ENCODE measurements around the gene PSMC1.

Gene PSMC1

DNA sequence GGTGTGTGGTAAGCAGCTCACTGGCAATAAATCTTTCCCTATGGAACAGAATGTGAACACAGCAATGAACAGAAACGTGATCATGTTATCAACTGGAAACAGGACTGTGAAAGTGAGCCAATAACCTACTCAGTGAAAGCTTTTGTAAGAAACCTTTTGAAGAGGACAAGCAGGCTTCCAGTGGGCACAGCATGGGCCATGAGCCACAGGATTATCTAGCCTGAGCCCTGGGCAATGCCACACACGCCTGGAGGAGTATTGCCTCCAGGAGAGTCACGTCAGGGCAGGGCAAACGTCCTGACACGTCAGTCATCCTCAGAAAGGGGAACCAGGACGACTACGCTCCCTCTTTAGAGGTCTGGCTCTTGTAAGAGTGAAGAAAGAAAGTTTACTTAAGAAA is 43.1 kb downstream of the PSMC1 start:
- DNase-seq (no peak), ATAC-seq (replicated peaks) (no peak)
- peaks cover 57% of the 10 kb centered on the region for H3K36me3 Mint-ChIP-seq (ENCODE audit: insufficient read depth)
- no peaks in the 10 kb centered on the region for H3K9me3 Mint-ChIP-seq
- peaks cover 0 to 15% of the 10 kb centered on the region in 2 donors for H3K4me1 Mint-ChIP-seq (ENCODE audit: low read depth in 2 of 2)
- H3K4me3 Mint-ChIP-seq, result no peak overlapping the region
- H3K27me3 Mint-ChIP-seq, result no peaks in the 10 kb centered on the region
- H3K27ac Mint-ChIP-seq, result peak overlapping the region in 1 of 2 donors; percentile 63

GRCh38 chr14:90300611-90301047 is 44.3 kb downstream of the PSMC1 start:
- ATAC-seq (replicated peaks) (no peak), DNase-seq (no peak)
- H3K4me1 Mint-ChIP-seq (ENCODE audit: low read depth in 2 of 2), result peaks cover 0 to 15% of the 10 kb centered on the region in 2 donors
- H3K27me3 Mint-ChIP-seq, result no peaks in the 10 kb centered on the region
- H3K27ac Mint-ChIP-seq, result peak overlapping the region; percentile 55 to 75
- no peaks in the 10 kb centered on the region for H3K9me3 Mint-ChIP-seq
- peaks cover 58% of the 10 kb centered on the region for H3K36me3 Mint-ChIP-seq (ENCODE audit: insufficient read depth)
- H3K4me3 Mint-ChIP-seq, result no peak overlapping the region

- Mint-ChIP-seq H3K36me3 (ENCODE audit: insufficient read depth) (peaks cover 56% of the 10 kb centered on the region), H3K27ac (peak overlapping the region; percentile 55 to 75), H3K4me3 (no peak overlapping the region), H3K4me1 (ENCODE audit: low read depth in 2 of 2) (peaks cover 0 to 15% of the 10 kb centered on the region in 2 donors), H3K27me3 (no peaks in the 10 kb centered on the region), H3K9me3 (no peaks in the 10 kb centered on the region)
- DNase-seq, result no peak
- no peak for ATAC-seq (replicated peaks)
Observed at GRCh38 chr14:90301122-90301521, 44.8 kb downstream of the PSMC1 start.

DNA sequence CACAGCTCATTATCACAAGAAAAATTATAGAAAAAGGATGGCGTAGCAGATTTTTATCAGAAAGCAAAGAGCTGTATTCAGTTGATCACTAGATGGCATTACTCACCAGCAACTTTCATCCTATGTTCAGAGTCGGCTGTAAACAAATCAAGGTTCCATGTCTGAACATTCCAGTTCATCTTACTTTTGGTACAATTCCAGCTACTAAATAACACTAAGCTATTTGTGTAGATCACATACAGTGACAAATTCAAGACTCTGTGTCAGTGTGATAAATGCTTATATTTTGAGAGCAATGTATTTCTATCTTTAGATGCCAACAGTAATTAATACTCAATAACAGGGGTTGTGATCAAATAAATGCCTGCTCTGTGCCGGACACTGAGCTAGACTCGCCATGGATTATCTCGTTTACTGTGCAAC is 45.3 kb downstream of the PSMC1 start:
- Mint-ChIP-seq H3K36me3 (ENCODE audit: insufficient read depth) (peaks cover 53% of the 10 kb centered on the region), H3K27me3 (no peaks in the 10 kb centered on the region), H3K9me3 (no peaks in the 10 kb centered on the region), H3K27ac (peak overlapping the region in 1 of 2 donors; percentile 55), H3K4me3 (no peak overlapping the region), H3K4me1 (ENCODE audit: low read depth in 2 of 2) (peaks cover 0 to 15% of the 10 kb centered on the region in 2 donors)
- ATAC-seq (replicated peaks), result no peak
- no peak for DNase-seq

DNA sequence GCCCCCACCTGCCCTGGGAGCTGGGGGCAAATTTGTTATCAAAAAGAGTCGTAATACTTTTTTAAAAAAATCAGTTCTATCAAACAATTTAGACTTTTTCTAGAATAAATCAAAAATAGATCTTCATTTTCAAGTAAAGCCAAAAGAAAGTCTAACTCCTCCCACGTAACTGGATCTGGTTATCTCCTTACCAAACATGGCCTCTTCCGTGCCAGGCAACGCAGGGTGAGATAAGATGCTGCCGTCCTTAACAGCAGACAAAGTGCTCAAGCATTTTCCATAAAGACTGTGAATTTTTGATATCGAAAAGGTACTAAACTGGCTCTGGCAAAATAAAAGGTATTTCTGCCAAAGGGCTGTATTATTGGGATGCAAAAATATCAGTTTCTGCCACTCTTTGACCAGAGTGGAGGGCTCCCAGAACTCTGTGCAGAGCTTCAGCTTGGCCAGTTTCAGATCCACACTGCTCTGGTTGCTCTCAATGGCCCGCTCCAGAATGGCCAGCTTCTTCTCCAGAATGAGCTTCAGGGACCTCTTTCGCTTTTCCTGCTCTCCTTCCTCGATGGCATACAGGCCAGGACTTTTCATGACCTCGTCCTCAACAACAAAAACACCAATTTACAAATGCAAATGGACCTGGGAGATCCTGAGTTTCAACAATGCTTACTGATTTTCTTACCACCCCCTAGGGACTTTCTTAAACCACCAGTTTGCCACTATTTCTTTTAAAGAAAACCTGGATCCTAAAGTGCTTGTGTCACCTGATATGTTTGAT is 46.4 kb downstream of the PSMC1 start:
- H3K36me3 Mint-ChIP-seq (ENCODE audit: insufficient read depth), result peaks cover 44% of the 10 kb centered on the region
- no peaks in the 10 kb centered on the region for H3K27me3 Mint-ChIP-seq
- H3K4me1 Mint-ChIP-seq (ENCODE audit: low read depth in 2 of 2), result peaks cover 0 to 15% of the 10 kb centered on the region in 2 donors
- peak overlapping the region in 1 of 2 donors; percentile 63 for H3K27ac Mint-ChIP-seq
- no peaks in the 10 kb centered on the region for H3K9me3 Mint-ChIP-seq
- no peak overlapping the region for H3K4me3 Mint-ChIP-seq
- DNase-seq, result no peak
- no peak for ATAC-seq (replicated peaks)

DNA sequence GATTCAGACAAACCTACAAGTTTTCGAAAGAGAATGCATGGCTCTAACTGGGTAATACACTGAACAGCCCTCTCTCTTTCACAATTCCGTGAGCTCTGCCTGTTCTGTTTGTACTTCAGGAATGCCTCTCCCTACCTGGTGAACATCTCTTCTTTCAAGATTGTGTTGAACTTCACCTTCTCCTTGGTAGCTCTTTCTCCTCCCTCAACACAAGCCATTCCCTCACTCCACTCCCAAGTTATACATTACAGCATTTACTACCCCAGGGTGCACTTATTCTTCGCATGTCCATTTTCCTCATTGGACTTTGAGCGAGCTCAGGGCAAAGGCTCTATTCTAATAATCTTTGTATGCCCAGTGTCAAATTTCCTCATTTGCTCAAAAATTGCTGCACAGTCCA is 47.1 kb downstream of the PSMC1 start:
- ATAC-seq (replicated peaks), result no peak
- peaks cover 0 to 15% of the 10 kb centered on the region in 2 donors for H3K4me1 Mint-ChIP-seq (ENCODE audit: low read depth in 2 of 2)
- H3K36me3 Mint-ChIP-seq (ENCODE audit: insufficient read depth), result peaks cover 41% of the 10 kb centered on the region
- H3K27me3 Mint-ChIP-seq, result no peaks in the 10 kb centered on the region
- no peak overlapping the region for H3K4me3 Mint-ChIP-seq
- H3K9me3 Mint-ChIP-seq, result no peaks in the 10 kb centered on the region
- peak overlapping the region in 1 of 2 donors; percentile 63 for H3K27ac Mint-ChIP-seq
- no peak for DNase-seq

- H3K27ac Mint-ChIP-seq, result no peak overlapping the region
Observed at GRCh38 chr14:90304502-90304901, 48.1 kb downstream of the PSMC1 start.

DNA sequence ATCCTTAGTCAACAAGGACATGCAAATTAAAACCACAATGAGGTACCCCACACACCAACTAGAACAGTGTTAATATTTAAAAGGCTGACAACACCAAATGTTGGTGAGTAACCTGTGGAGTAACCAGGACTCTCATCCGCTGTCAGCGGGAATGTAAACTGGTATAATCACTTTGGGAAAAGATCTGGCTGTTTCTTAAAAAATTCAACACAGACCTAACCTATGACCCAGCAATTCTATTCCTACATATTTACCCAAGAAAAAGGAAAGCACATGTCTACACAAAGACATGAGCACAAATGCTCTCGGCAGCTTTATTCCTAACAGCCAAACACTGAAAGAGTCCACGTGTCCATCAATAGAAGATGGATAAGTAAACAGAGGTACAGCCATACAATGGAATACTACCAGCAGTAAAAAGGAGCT is 48.8 kb downstream of the PSMC1 start:
- Mint-ChIP-seq H3K36me3 (ENCODE audit: insufficient read depth) (peaks cover 47% of the 10 kb centered on the region), H3K9me3 (no peaks in the 10 kb centered on the region), H3K27me3 (no peaks in the 10 kb centered on the region), H3K4me1 (ENCODE audit: low read depth in 2 of 2) (peaks cover 0 to 15% of the 10 kb centered on the region in 2 donors), H3K27ac (no peak overlapping the region), H3K4me3 (no peak overlapping the region)
- ATAC-seq (replicated peaks) (no peak), DNase-seq (no peak)

More at GRCh38 chr14:90304502-90304901, 48.1 kb downstream of the PSMC1 start:
- Mint-ChIP-seq H3K9me3 (no peaks in the 10 kb centered on the region), H3K27me3 (no peaks in the 10 kb centered on the region), H3K4me3 (no peak overlapping the region), H3K4me1 (ENCODE audit: low read depth in 2 of 2) (peaks cover 0 to 15% of the 10 kb centered on the region in 2 donors), H3K36me3 (ENCODE audit: insufficient read depth) (peaks cover 44% of the 10 kb centered on the region)
- DNase-seq (no peak), ATAC-seq (replicated peaks) (no peak)

DNA sequence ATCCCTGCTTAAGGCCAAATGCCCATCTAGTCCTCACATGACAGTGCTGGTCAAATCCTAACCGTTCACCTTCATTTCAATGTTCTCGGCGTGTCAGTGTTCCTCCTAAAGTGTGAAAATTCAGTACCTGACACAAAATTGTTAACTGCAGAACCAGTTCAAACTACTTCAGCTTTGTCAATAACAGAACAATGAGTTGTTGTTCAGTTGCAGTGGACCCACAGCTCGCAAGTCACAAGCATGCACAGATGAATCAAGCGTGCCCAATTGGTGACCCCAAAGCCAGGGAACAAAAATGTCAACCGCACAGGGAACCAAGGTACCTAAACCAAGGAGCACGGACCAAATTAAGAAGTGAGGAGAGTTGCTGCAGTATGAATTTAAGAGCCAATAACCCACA is 52.2 kb downstream of the PSMC1 start:
- no peak for DNase-seq
- no peak for ATAC-seq (replicated peaks)
- H3K36me3 Mint-ChIP-seq (ENCODE audit: insufficient read depth), result peaks cover 52% of the 10 kb centered on the region
- no peak overlapping the region for H3K27ac Mint-ChIP-seq
- H3K4me1 Mint-ChIP-seq (ENCODE audit: low read depth in 2 of 2), result no peaks in the 10 kb centered on the region
- H3K27me3 Mint-ChIP-seq, result no peaks in the 10 kb centered on the region
- no peaks in the 10 kb centered on the region for H3K9me3 Mint-ChIP-seq
- no peak overlapping the region for H3K4me3 Mint-ChIP-seq

GRCh38 chr14:90317286-90317685 is 60.9 kb downstream of the PSMC1 start:
- ATAC-seq (replicated peaks) (no peak), DNase-seq (no peak)
- Mint-ChIP-seq H3K9me3 (no peaks in the 10 kb centered on the region), H3K27me3 (no peaks in the 10 kb centered on the region), H3K4me3 (no peak overlapping the region), H3K27ac (no peak overlapping the region), H3K36me3 (ENCODE audit: insufficient read depth) (peaks cover 32% of the 10 kb centered on the region), H3K4me1 (ENCODE audit: low read depth in 2 of 2) (peaks cover 9 to 15% of the 10 kb centered on the region in 2 donors)

- H3K4me3 Mint-ChIP-seq, result no peak overlapping the region
- H3K27ac Mint-ChIP-seq, result no peak overlapping the region
- ATAC-seq (replicated peaks) (no peak), DNase-seq (no peak)
- no peaks in the 10 kb centered on the region for H3K27me3 Mint-ChIP-seq
- no peaks in the 10 kb centered on the region for H3K9me3 Mint-ChIP-seq
- peaks cover 9 to 15% of the 10 kb centered on the region in 2 donors for H3K4me1 Mint-ChIP-seq (ENCODE audit: low read depth in 2 of 2)
- H3K36me3 Mint-ChIP-seq (ENCODE audit: insufficient read depth), result peaks cover 27% of the 10 kb centered on the region
Observed at GRCh38 chr14:90318016-90318415, 61.7 kb downstream of the PSMC1 start.

DNA sequence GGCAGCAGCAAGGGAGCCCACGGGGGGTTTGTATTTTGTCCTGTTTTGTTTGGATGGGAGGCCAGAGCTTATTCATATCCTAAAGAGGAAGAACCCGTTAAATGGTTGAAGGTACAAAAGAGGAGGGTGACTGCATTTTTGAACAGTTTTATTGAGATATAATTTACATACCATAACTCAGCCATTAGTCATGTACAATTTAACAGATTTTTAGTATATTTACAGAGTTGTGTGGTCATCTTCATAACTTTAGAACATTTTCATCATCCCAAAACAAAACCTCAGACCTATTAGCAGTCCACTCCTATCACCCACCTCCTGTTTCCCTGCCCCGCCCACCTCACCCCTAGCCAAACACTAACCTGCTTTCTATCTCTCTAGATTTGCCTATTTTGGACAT is 62.8 kb downstream of the PSMC1 start:
- DNase-seq, result no peak
- no peaks in the 10 kb centered on the region for H3K9me3 Mint-ChIP-seq
- no peaks in the 10 kb centered on the region for H3K27me3 Mint-ChIP-seq
- H3K4me3 Mint-ChIP-seq, result no peak overlapping the region
- H3K27ac Mint-ChIP-seq, result peak overlapping the region in 1 of 2 donors; percentile 51
- no peak for ATAC-seq (replicated peaks)
- H3K4me1 Mint-ChIP-seq (ENCODE audit: low read depth in 2 of 2), result peaks cover 12 to 19% of the 10 kb centered on the region in 2 donors
- H3K36me3 Mint-ChIP-seq (ENCODE audit: insufficient read depth), result peaks cover 23% of the 10 kb centered on the region

DNA sequence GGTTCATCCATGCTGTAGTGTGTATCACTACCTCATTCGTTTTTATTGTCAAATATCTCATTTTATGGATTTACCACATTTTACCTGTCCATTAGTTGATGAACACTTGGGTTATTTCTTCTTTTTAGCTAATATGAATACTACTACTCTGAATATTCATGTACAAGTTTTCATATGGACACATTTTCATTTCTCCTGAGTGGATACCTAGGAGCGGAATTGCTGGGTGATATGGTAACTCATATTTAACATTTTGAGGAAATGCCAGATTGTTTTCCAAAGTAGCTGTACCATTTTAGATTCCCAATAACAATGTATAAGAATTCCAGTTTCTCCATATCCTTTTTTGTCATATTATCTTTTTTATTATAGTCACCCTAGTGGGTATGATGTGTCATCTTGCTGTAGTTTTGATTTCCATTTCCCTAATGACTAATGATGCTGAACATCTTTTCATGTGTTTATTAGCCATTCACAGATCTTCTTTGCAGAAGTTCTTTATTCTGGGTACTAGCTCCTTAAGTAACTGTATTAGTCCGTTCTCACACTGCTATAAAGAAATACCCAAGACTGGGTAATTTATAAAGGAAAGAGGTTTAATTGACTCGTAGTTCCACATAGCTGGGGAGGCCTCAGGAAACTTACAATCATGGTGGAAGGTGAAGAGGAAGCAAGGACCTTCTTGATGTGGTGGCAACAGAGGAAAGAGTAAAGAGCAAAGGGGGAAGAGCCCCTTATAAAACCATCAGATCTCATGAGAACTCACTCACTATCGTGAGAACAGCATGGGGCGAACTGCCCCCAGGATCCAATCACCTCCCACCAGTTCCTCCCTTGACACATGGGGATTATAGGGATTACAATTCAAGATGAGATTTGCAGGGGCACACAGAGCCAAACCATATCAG is 63.5 kb downstream of the PSMC1 start:
- Mint-ChIP-seq H3K4me1 (ENCODE audit: low read depth in 2 of 2) (peaks cover 12 to 19% of the 10 kb centered on the region in 2 donors), H3K4me3 (no peak overlapping the region), H3K27ac (peak overlapping the region in 1 of 2 donors; percentile 20), H3K27me3 (no peaks in the 10 kb centered on the region), H3K9me3 (no peaks in the 10 kb centered on the region), H3K36me3 (ENCODE audit: insufficient read depth) (peaks cover 23% of the 10 kb centered on the region)
- ATAC-seq (replicated peaks), result no peak
- DNase-seq, result no peak

Measured in effector memory CD8-positive, alpha-beta T cell (primary cell).